ENCODE data around the gene ZG16B.

The ZG16B gene

GRCh38 chr16:2856686-2857450 is 26.8 kb downstream of the ZG16B start:
- H3K4me3 ChIP-seq (ENCODE audit: low read depth, low read length), result no peak overlapping the region
- in situ Hi-C loops (cut with HindIII; ENCODE audit: low sequenced_read_pairs), result no loop called here
- no peak for TF ChIP-seq CTCF (IDR thresholded peaks at IDR 0.05; ENCODE audit: low read depth, low read length)

GRCh38 chr16:2857451-2858244 is 27.5 kb downstream of the ZG16B start, which contains the start of gene PRSS22:
TSS of gene PRSS22 (minus strand) at chr16:2858170. CDS start at chr16:2858104, 66 bp downstream.
- TF ChIP-seq CTCF (IDR thresholded peaks at IDR 0.05; ENCODE audit: low read depth, low read length), result no peak
- no peak within 1 kb of the TSS for H3K4me3 ChIP-seq (ENCODE audit: low read depth, low read length)
- in situ Hi-C loops (cut with HindIII; ENCODE audit: low sequenced_read_pairs), result no loop called here
- no peak for DNase-seq (ENCODE audit: low read depth, low spot score)

More at GRCh38 chr16:2856686-2857450, 26.8 kb downstream of the ZG16B start:
- DNase-seq (ENCODE audit: low read depth, low spot score), result no peak

DNA sequence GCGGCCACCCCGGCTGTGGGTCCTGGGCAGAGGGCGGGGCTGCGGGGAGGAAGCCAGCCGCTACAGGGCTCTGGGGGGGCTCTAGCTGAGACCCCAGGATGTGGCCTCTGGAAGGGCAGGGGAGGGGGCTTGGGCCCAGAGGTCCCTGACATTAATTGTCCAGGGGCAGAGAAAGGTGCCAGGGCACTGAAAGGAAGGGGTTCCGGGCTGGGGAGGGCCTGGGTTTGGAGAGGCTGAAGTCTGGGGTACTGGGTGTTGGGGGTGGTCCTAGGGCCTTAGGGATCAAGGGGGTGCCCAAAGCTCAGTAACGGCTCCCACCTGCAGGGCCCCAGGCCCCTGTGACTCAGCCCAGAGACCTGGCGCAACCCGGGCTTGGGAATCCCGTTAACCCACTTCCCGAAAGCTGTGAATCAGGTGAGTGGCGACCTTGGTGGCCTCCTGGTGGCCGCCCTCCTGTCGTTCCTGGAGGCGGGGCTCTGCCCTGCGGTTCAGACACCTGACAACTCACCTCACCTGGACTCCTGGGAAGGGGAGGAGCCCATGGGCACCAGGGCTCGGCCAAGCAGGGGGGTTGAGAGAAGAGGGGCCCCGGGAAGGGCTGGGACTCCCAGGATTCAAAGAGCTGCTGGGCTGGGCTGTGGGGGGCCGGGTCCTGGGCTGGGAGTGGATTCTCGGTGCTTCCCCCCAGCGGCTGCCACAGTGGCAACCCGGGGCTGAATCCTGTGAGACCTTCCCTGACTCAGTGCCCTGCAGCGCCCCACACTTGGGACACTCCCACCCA is 28.3 kb downstream of the ZG16B start:
- TF ChIP-seq CTCF (IDR thresholded peaks at IDR 0.05; ENCODE audit: low read depth, low read length), result no peak
- in situ Hi-C loops (cut with HindIII; ENCODE audit: low sequenced_read_pairs), result no loop called here
- H3K4me3 ChIP-seq (ENCODE audit: low read depth, low read length), result no peak overlapping the region
- DNase-seq (ENCODE audit: low read depth, low spot score), result no peak

DNA sequence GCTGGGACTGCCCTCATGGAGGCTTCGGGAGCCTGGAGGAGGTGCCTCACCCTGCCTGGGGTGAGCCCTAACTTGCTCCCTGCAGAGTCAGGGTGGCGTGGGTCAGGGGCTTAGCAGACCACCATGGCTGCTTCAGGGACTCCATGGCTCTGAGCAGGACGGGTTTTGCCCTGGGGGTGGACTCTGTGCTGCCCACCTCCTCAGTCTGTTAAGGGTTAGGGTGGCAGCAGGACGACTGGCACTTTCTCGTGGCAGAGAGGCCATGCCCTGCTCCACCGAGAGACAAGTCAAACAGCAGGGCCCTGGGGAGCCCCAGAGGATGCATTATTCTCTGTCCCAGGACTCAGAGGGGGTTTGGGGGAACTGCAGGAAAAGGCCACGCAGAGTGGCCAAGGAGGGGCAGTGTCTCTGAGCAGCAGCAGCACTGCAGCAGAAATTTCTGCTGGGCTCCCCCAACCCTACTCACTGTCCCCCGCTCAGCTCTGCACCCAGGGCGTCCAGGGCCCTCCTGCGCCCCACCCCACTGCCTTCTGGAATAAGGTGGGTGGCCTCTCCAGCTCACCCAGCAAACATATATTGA is 29.7 kb downstream of the ZG16B start:
- no peak for TF ChIP-seq CTCF (IDR thresholded peaks at IDR 0.05; ENCODE audit: low read depth, low read length)
- no peak overlapping the region for H3K4me3 ChIP-seq (ENCODE audit: low read depth, low read length)
- no peak for DNase-seq (ENCODE audit: low read depth, low spot score)
- in situ Hi-C loops (cut with HindIII; ENCODE audit: low sequenced_read_pairs), result no loop called here

DNA sequence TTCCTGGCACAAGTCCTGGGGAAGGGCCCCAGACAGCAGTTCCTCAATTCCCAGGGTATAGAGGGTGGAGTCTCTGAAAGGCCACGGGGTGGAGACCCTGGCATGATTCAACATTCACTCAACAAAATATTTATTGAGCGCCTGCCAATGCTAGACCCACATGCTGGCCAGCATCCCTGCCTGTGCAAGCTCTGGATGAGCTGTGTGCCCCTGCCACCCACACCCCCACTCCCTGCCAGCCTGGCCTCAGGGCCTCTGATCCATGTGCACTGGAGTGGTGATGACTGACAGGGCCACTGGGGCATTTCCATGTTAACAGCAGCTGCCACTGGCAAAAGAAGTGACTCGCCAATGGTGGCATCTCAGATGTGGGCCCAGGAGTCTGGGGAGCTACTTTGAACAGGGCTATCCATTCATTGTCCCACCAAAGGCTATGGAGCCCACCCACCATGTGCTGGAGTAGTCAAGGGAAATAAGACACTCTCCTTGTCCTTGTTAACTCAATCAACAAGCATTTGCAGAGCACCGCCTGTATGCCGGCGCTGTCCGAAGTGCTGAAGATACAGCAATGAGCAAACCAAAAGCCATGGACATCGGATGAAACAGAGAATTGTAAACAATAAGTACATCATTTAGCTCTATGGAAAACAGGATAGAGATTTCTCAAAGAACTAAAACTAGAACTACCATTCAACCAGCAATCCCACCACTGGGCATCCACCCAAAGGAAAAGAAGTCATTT is 30.9 kb downstream of the ZG16B start:
- in situ Hi-C loops (cut with HindIII; ENCODE audit: low sequenced_read_pairs), result no loop called here
- DNase-seq (ENCODE audit: low read depth, low spot score), result no peak
- H3K4me3 ChIP-seq (ENCODE audit: low read depth, low read length), result no peak overlapping the region
- no peak for TF ChIP-seq CTCF (IDR thresholded peaks at IDR 0.05; ENCODE audit: low read depth, low read length)
